Measurements from ENCODE around the gene CCDC97. TPM values are rescaled to one million over a fixed set of nuclear protein-coding genes. Genes with fewer than 3 reads are reported as not detected.

CCDC97 gene
- total RNA-seq, 2 donors from 2014 or later = 10.6 to 11.2 TPM

GRCh38 chr19:41325947-41326706, 16.2 kb downstream of the CCDC97 start:
- Histone ChIP-seq H3K4me1 (peaks cover 46% of the 10 kb centered on the region), H3K9me3 (no peaks in the 10 kb centered on the region), H3K27me3 (no peaks in the 10 kb centered on the region), H3K4me3 (no peak overlapping the region), H3K27ac (peak overlapping the region; percentile 44 to 75 (median 60)), H3K36me3 (replicated peaks in 1 of 2; ENCODE audit: insufficient read depth in 1 of 2, low read depth in 2 of 2) (no peaks in the 10 kb centered on the region)
- intact Hi-C loops (cut with DNase I) = loop anchor here (10.0 kb wide), 1 partner anchor 109 kb away; the partner anchor contains the start of gene DMAC2
- no peak for ATAC-seq
- DNase-seq = peak in 2 of 4 donors; percentile 41 to 44
- WGBS, 2 donors = 29 to 33% methylated on average over 17 to 19 of the region's 30 CpGs
- TF ChIP-seq CTCF (IDR thresholded peaks at IDR 0.05) (no peak), POLR2A (IDR thresholded peaks at IDR 0.05) (peak in 2 of 3 donors; percentile 0 to 16)

- H3K9me3 ChIP-seq = no peaks in the 10 kb centered on the region
- intact Hi-C loops (cut with DNase I) = loop anchor here (10.0 kb wide), 1 partner anchor 108 kb away; the partner anchor contains the start of gene DMAC2
- no peak overlapping the region for H3K4me3 ChIP-seq
- ATAC-seq = no peak
- DNase-seq = no peak
- peak overlapping the region; percentile 27 to 80 (median 70) for H3K27ac ChIP-seq
- no peaks in the 10 kb centered on the region for H3K36me3 ChIP-seq (replicated peaks in 1 of 2; ENCODE audit: insufficient read depth in 1 of 2, low read depth in 2 of 2)
- TF ChIP-seq CTCF (IDR thresholded peaks at IDR 0.05) = no peak
- no peak for TF ChIP-seq POLR2A (IDR thresholded peaks at IDR 0.05)
- peaks cover 46% of the 10 kb centered on the region for H3K4me1 ChIP-seq
- 28 to 37% methylated on average over 5 to 12 of the region's 13 CpGs for WGBS, 2 donors
- no peaks in the 10 kb centered on the region for H3K27me3 ChIP-seq
Observed at GRCh38 chr19:41327076-41327575, 17.2 kb downstream of the CCDC97 start.

- WGBS, 2 donors = 10 to 14% methylated on average over 4 to 29 of the region's 33 CpGs
- ATAC-seq = peak; percentile 79
- Histone ChIP-seq H3K27ac (peak overlapping the region; percentile 32 to 80 (median 70)), H3K9me3 (no peaks in the 10 kb centered on the region), H3K36me3 (replicated peaks in 1 of 2; ENCODE audit: insufficient read depth in 1 of 2, low read depth in 2 of 2) (no peaks in the 10 kb centered on the region), H3K27me3 (no peaks in the 10 kb centered on the region), H3K4me3 (no peak overlapping the region), H3K4me1 (peaks cover 46% of the 10 kb centered on the region)
- DNase-seq = peak; percentile 76 to 88 (median 86)
- intact Hi-C loops (cut with DNase I) = loop anchor here (10.0 kb wide), 1 partner anchor 107 kb away; the partner anchor contains the start of gene DMAC2
- TF ChIP-seq POLR2A (IDR thresholded peaks at IDR 0.05) (peak; percentile 24 to 59 (median 39)), CTCF (IDR thresholded peaks at IDR 0.05) (no peak)
Observed at GRCh38 chr19:41327576-41328156, 17.7 kb downstream of the CCDC97 start.

- no peaks in the 10 kb centered on the region for H3K36me3 ChIP-seq (replicated peaks in 1 of 2; ENCODE audit: insufficient read depth in 1 of 2, low read depth in 2 of 2)
- H3K4me1 ChIP-seq = peaks cover 46% of the 10 kb centered on the region
- no peak overlapping the region for H3K4me3 ChIP-seq
- ATAC-seq = no peak
- 49 to 59% methylated on average over 18 to 22 of the region's 22 CpGs for WGBS, 2 donors
- H3K27ac ChIP-seq = peak overlapping the region; percentile 32 to 80 (median 70)
- no peaks in the 10 kb centered on the region for H3K9me3 ChIP-seq
- H3K27me3 ChIP-seq = no peaks in the 10 kb centered on the region
- intact Hi-C loops (cut with DNase I) = loop anchor here (10.0 kb wide), 1 partner anchor 107 kb away; the partner anchor contains the start of gene DMAC2
- peak in 1 of 4 donors; percentile 43 for DNase-seq
- no peak for TF ChIP-seq POLR2A (IDR thresholded peaks at IDR 0.05)
- TF ChIP-seq CTCF (IDR thresholded peaks at IDR 0.05) = no peak
Observed at GRCh38 chr19:41328157-41328841, 18.3 kb downstream of the CCDC97 start.
